Body of pancreas (tissue), 4 donors: ENCODE results near the gene UGT1A1. TPM values are rescaled to one million over a fixed set of nuclear protein-coding genes. Genes with fewer than 3 reads are reported as not detected.

ENCODE experiments used
- ATAC-seq: fragments of 150-250 bp; one replicate; pipeline ENCODE4 v1.9.1; 2016
- DNase-seq, 4 donors: peaks; one replicate each; pipeline ENCODE4 v3.0.0-alpha.2; 2019
- H3K27ac ChIP-seq, 4 donors: fragments of 200-600 bp; sonication (generic); 1 replicate in 3 of 4; 2 replicates in 1 of 4; pipeline versions ENCODE4 v1.5.1 to v1.6.1; 2016 to 2019; ENCODE audit warnings: mild to moderate bottlenecking in 1 of 4, mixed read lengths in 1 of 4, moderate library complexity in 1 of 4
- H3K27me3 ChIP-seq, 2 donors: fragments of 200-600 bp; sonication (generic); one replicate each; pipeline ENCODE4 v1.6.0; 2016; ENCODE audit warnings: mild to moderate bottlenecking in 1 of 2
- H3K36me3 ChIP-seq, 2 donors: fragments of 200-600 bp; sonication (generic); replicated peaks in 1 of 2; 2 replicates each; pipeline ENCODE4 v1.5.1; 2016; ENCODE audit warnings: low read depth in 2 of 2; ENCODE audit not compliant: insufficient read depth in 1 of 2
- H3K4me1 ChIP-seq: fragments of 200-600 bp; sonication (generic); one replicate; pipeline ENCODE4 v1.6.0; 2016
- H3K4me3 ChIP-seq, 2 donors: fragments of 200-600 bp; sonication (generic); 1 replicate in 1 of 2; 2 replicates in 1 of 2; pipeline ENCODE4 v1.5.1; 2016 to 2019
- H3K9me3 ChIP-seq, 3 donors: fragments of 200-600 bp; sonication (generic); 1 replicate in 2 of 3; 2 replicates in 1 of 3; pipeline ENCODE4 v1.5.1; 2016
- POLR2A ChIP-seq, 3 donors: fragments of 450-650 bp; IDR thresholded peaks; one replicate each; pipeline ENCODE4 v1.6.1; 2016; ENCODE audit warnings: antibody characterized with exemption in 3 of 3, mild to moderate bottlenecking in 2 of 3
- WGBS, 2 donors: methylation state at CpG; one replicate each; pipeline ENCODE4 v1.1.5; 2017; 5-methylcytosine and 5-hydroxymethylcytosine counted together
- intact Hi-C: fragments of 100-400 bp; cut with DNase I; formaldehyde crosslinking; loops from one replicate; pipeline ENCODE4 v1.15.1; 2023
- total RNA-seq, 2 donors: library from RNA; depleted of rRNA; stranded (reverse); fragments of >200 nt; gene quantifications; one replicate each; pipeline ENCODE4 v1.1.0, GENCODE V29; 2016
- TF ChIP-seq, protein P1 (sequence below), 7 experiments: fragments of 450-650 bp in 4 of 7; fragments of 200-600 bp in 3 of 7; sonication (generic) in 3 of 7; IDR thresholded peaks; one replicate each; pipeline ENCODE4 v1.5.1; 2016 to 2019; ENCODE audit warnings: antibody characterized with exemption in 7 of 7

The UGT1A1 gene
- total RNA-seq, 2 donors from 2014 or later = not detected

DNA sequence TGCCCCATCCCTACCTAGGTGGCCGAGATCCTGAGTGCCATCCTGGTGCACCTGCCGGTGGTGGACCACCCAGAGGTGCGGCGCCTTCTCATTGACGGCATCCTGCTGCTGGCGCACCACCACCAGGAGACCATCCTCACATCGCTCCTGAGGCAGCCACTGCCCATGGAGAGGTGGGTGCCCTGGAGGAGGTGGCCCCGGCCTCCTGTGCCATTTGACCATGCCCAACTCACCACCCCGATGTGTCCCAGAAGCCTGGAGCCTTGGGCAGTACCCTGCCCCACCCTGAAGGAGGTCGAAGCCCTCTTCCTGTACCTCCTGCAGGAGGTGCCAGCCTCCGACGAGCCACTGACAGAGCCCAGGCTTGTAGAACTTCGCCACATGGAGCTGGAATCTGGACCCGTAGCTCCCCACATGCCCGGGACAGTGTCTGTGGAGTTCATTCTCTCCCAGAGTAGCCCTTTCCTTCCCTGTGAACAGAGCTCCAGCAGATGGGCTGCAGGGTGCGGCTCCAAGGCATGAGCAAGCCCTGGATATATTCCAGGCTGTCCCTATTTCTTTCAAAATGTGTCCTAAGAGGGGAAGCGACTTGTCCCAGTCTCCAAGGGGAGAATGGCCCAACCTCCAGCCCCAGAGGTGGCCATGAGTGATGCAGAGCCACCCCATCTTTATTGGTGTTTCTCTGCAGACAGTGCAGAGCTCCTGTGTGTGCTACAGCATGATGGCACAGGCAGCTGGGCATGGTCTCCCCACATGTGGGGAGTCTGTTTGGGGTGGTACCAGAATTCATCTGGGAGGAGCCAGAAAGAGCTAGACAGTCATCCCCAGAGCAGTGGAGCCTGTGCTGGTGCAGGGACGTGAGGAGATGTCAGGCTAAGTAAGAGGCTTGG lies 60.1 kb downstream of the UGT1A1 start:
- no peak overlapping the region for H3K4me3 ChIP-seq
- H3K36me3 ChIP-seq = no peaks in the 10 kb centered on the region
- no peaks in the 10 kb centered on the region for H3K4me1 ChIP-seq
- H3K9me3 ChIP-seq = no peaks in the 10 kb centered on the region
- 70 to 80% methylated on average over 3 to 16 of the region's 18 CpGs for WGBS, 2 donors
- ATAC-seq = no peak
- TF ChIP-seq, protein P1, sequence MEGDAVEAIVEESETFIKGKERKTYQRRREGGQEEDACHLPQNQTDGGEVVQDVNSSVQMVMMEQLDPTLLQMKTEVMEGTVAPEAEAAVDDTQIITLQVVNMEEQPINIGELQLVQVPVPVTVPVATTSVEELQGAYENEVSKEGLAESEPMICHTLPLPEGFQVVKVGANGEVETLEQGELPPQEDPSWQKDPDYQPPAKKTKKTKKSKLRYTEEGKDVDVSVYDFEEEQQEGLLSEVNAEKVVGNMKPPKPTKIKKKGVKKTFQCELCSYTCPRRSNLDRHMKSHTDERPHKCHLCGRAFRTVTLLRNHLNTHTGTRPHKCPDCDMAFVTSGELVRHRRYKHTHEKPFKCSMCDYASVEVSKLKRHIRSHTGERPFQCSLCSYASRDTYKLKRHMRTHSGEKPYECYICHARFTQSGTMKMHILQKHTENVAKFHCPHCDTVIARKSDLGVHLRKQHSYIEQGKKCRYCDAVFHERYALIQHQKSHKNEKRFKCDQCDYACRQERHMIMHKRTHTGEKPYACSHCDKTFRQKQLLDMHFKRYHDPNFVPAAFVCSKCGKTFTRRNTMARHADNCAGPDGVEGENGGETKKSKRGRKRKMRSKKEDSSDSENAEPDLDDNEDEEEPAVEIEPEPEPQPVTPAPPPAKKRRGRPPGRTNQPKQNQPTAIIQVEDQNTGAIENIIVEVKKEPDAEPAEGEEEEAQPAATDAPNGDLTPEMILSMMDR (IDR thresholded peaks at IDR 0.05) = no peak
- no peak for TF ChIP-seq POLR2A (IDR thresholded peaks at IDR 0.05)
- intact Hi-C loops = no loop called here
- no peaks in the 10 kb centered on the region for H3K27me3 ChIP-seq
- H3K27ac ChIP-seq = no peak overlapping the region
- DNase-seq = peak in 2 of 4 donors; percentile 4 to 5

- ATAC-seq = no peak
- Histone ChIP-seq H3K4me3 (no peak overlapping the region), H3K27ac (no peak overlapping the region), H3K27me3 (no peaks in the 10 kb centered on the region), H3K9me3 (no peaks in the 10 kb centered on the region), H3K4me1 (no peaks in the 10 kb centered on the region), H3K36me3 (no peaks in the 10 kb centered on the region)
- DNase-seq = no peak
- no peak for TF ChIP-seq POLR2A (IDR thresholded peaks at IDR 0.05)
- TF ChIP-seq, protein P1 (IDR thresholded peaks at IDR 0.05) = no peak
- intact Hi-C loops = no loop called here
- 77 to 80% methylated on average over 6 of the region's 6 CpGs for WGBS, 2 donors
These were observed 60.7 kb downstream of the UGT1A1 start for GRCh38 chr2:233820774-233821105.

DNA sequence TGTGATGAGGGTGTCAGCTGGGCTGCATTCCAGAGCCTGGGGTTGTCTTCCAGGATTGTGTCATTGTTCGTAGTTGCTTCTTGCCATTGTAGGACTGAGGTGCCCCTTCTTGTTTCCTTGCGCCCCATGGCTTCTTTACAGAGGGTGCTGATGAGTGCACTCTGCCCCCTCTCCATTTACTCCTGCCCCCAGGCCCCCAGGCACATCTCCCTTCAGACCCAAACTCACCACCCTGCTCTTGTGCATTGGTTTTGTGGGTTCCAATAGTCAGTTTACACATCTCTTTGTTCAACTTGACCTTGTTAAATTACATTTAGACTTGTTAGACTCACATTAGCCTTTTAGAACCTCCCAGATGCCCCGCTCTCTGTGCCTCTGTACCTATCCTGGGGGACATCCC lies 61.1 kb downstream of the UGT1A1 start:
- no peak for ATAC-seq
- no peak overlapping the region for H3K4me3 ChIP-seq
- 83 to 90% methylated on average over 3 of the region's 3 CpGs for whole genome bisulfite sequencing, 2 donors
- H3K27me3 ChIP-seq = no peaks in the 10 kb centered on the region
- intact Hi-C loops = no loop called here
- H3K27ac ChIP-seq = no peak overlapping the region
- H3K36me3 ChIP-seq = no peaks in the 10 kb centered on the region
- TF ChIP-seq, protein P1 (IDR thresholded peaks at IDR 0.05) = no peak
- no peak for TF ChIP-seq POLR2A (IDR thresholded peaks at IDR 0.05)
- H3K4me1 ChIP-seq = no peaks in the 10 kb centered on the region
- DNase-seq = no peak
- H3K9me3 ChIP-seq = no peaks in the 10 kb centered on the region

DNA sequence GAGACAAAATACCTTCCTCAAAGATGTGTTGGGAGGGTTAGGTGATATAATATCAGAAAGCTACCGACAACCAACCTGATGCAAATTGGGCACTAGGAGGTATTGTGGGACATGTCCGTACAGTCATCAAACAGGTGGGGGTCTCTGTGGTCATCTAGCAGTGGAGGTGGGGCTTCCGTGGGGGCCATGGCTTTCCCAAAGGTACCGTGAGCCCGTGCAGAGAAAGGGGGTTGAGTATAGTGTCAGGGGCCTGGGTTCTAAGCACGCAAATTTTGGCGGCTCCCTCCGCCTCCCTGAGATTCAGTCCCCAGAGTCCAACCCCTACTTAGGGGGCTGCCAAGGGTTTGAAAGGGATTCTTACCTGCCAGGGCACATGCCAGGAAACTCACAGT lies 61.6 kb downstream of the UGT1A1 start:
- TF ChIP-seq, protein P1 (IDR thresholded peaks at IDR 0.05) = no peak
- TF ChIP-seq POLR2A (IDR thresholded peaks at IDR 0.05) = no peak
- DNase-seq (no peak), ATAC-seq (no peak)
- Histone ChIP-seq H3K4me3 (no peak overlapping the region), H3K36me3 (no peaks in the 10 kb centered on the region), H3K27ac (no peak overlapping the region), H3K27me3 (no peaks in the 10 kb centered on the region), H3K9me3 (no peaks in the 10 kb centered on the region), H3K4me1 (no peaks in the 10 kb centered on the region)
- WGBS, 2 donors = 84 to 89% methylated on average over 6 to 8 of the region's 8 CpGs
- intact Hi-C loops = no loop called here
